CD14-positive monocyte (primary cell): ENCODE results near the gene ACOD1. TPM values are rescaled to one million over a fixed set of nuclear protein-coding genes. Genes with fewer than 3 reads are reported as not detected.

Experiments used
- DNase-seq, 3 donors: peaks; one replicate each; pipeline ENCODE4 v3.0.0-alpha.2; 2011 to 2022
- H2AFZ ChIP-seq: 2 replicates; pipeline ENCODE4 v1.6.0; 2012; ENCODE audit warnings: mild to moderate bottlenecking, low read depth, low read length, inconsistent platforms; ENCODE audit not compliant: insufficient read depth, poor library complexity, severe bottlenecking
- H3K27ac ChIP-seq, 2 donors: 1 replicate in 1 of 2; 2 replicates in 1 of 2; pipeline ENCODE4 v1.5.1; 2012 to 2013; ENCODE audit warnings: low read length in 2 of 2, control low read depth in 1 of 2, inconsistent platforms in 1 of 2, low read depth in 1 of 2, mild to moderate bottlenecking in 1 of 2
- H3K27me3 ChIP-seq, 2 donors: one replicate each; pipeline versions ENCODE4 v1.6.0 to v1.6.1; 2011 to 2013; ENCODE audit warnings: low read length in 2 of 2; ENCODE audit not compliant: control insufficient read depth in 2 of 2, insufficient read depth in 2 of 2
- H3K36me3 ChIP-seq, 2 donors: replicated peaks in 1 of 2; 1 replicate in 1 of 2; 2 replicates in 1 of 2; pipeline versions ENCODE4 v1.5.1 to v1.6.1; 2012 to 2013; ENCODE audit warnings: low read length in 2 of 2, control low read depth in 1 of 2, inconsistent platforms in 1 of 2, mild to moderate bottlenecking in 1 of 2; ENCODE audit not compliant: insufficient read depth in 2 of 2, control insufficient read depth in 1 of 2
- H3K4me1 ChIP-seq, 2 donors: 1 replicate in 1 of 2; 2 replicates in 1 of 2; pipeline versions ENCODE4 v1.5.1 to v1.6.1; 2012 to 2013; ENCODE audit warnings: low read length in 2 of 2, control low read depth in 1 of 2, inconsistent platforms in 1 of 2, mild to moderate bottlenecking in 1 of 2, moderate library complexity in 1 of 2; ENCODE audit not compliant: insufficient read depth in 2 of 2, control insufficient read depth in 1 of 2
- H3K4me2 ChIP-seq: replicated peaks from 2 replicates; pipeline ENCODE3; 2012; ENCODE audit warnings: low read length, moderate library complexity, mild to moderate bottlenecking; ENCODE audit not compliant: poor library complexity, severe bottlenecking; ENCODE audit errors: extremely low read depth
- H3K4me3 ChIP-seq, 3 experiments: fragments of 200-600 bp in 1 of 3; sonication (generic) in 1 of 3; replicated peaks in 1 of 3; 1 replicate in 2 of 3; 2 replicates in 1 of 3; pipeline ENCODE4 v1.5.1; 2011 to 2013; ENCODE audit warnings: low read length in 3 of 3, mild to moderate bottlenecking in 3 of 3, control low read depth in 2 of 3, low read depth in 2 of 3, inconsistent platforms in 1 of 3, moderate library complexity in 1 of 3
- H3K79me2 ChIP-seq: 2 replicates; pipeline ENCODE4 v1.6.0; 2012; ENCODE audit warnings: mild to moderate bottlenecking, control low read depth, inconsistent platforms, low read length, moderate library complexity; ENCODE audit not compliant: insufficient read depth
- H3K9ac ChIP-seq: 2 replicates; pipeline ENCODE4 v1.6.0; 2017; ENCODE audit warnings: low read length, mild to moderate bottlenecking; ENCODE audit not compliant: insufficient read depth, poor library complexity, severe bottlenecking
- H3K9me3 ChIP-seq, 2 donors: replicated peaks in 1 of 2; 1 replicate in 1 of 2; 2 replicates in 1 of 2; pipeline versions ENCODE4 v1.5.1 to v1.6.1; 2012 to 2013; ENCODE audit warnings: low read length in 2 of 2, control low read depth in 1 of 2; ENCODE audit not compliant: control insufficient read depth in 1 of 2, insufficient read depth in 1 of 2
- H4K20me1 ChIP-seq: 2 replicates; pipeline ENCODE4 v1.6.0; 2012; ENCODE audit warnings: mild to moderate bottlenecking, low read length, control low read depth, moderate library complexity; ENCODE audit not compliant: insufficient read depth
- H3K27ac Mint-ChIP-seq, 7 donors: one replicate each; pipeline ENCODE4 v1.8.0; 2020; ENCODE audit warnings: mild to moderate bottlenecking in 7 of 7, mixed read lengths in 7 of 7, moderate library complexity in 6 of 7, inconsistent platforms in 2 of 7
- H3K27me3 Mint-ChIP-seq, 3 donors: one replicate each; pipeline ENCODE4 v1.8.0; 2021 to 2022; ENCODE audit warnings: low read depth in 3 of 3, mild to moderate bottlenecking in 3 of 3, mixed read lengths in 3 of 3, moderate library complexity in 3 of 3, inconsistent platforms in 1 of 3
- H3K36me3 Mint-ChIP-seq, 2 donors: one replicate each; pipeline ENCODE4 v1.8.0; 2020; ENCODE audit warnings: mixed read lengths in 2 of 2, inconsistent platforms in 1 of 2, mild to moderate bottlenecking in 1 of 2
- H3K4me1 Mint-ChIP-seq: one replicate; pipeline ENCODE4 v1.8.0; 2020; ENCODE audit warnings: mild to moderate bottlenecking, mixed read lengths
- H3K4me3 Mint-ChIP-seq, 2 donors: one replicate each; pipeline ENCODE4 v1.8.0; 2020; ENCODE audit warnings: mild to moderate bottlenecking in 2 of 2, mixed read lengths in 2 of 2, moderate library complexity in 1 of 2
- H3K9me3 Mint-ChIP-seq, 7 donors: one replicate each; pipeline ENCODE4 v1.8.0; 2020 to 2022; ENCODE audit warnings: mixed read lengths in 7 of 7, mild to moderate bottlenecking in 6 of 7, moderate library complexity in 6 of 7, inconsistent platforms in 2 of 7
- CTCF ChIP-seq: fragments of 200-600 bp; IDR thresholded peaks from one replicate; pipeline ENCODE4 v1.8.0; 2022; ENCODE audit warnings: antibody characterized with exemption, mild to moderate bottlenecking
- WGBS: methylation state at CpG from one replicate; pipeline ENCODE4 v1.1.5; 2013; ENCODE audit warnings: missing lambda C conversion rate; ENCODE audit not compliant: insufficient coverage; 5-methylcytosine and 5-hydroxymethylcytosine counted together
- intact Hi-C, 2 donors: fragments of 100-400 bp; cut with micrococcal nuclease; formaldehyde crosslinking; loops; one replicate each; pipeline versions ENCODE4 v1.15.0 to v1.15.1; 2023
- polyA plus RNA-seq, 3 donors: library from polyadenylated mRNA; depleted of rRNA in 1 of 3; unstranded in 2 of 3; stranded (reverse) in 1 of 3; fragments of 300-500 nt in 2 of 3; fragments of >200 nt in 1 of 3; fragmentation: Illumina TruSeq in 2 of 3; gene quantifications; 1 replicate in 2 of 3; 2 replicates in 1 of 3; pipeline ENCODE4 v1.2.3, GENCODE V29; 2012 to 2021

The ACOD1 gene
- polyA plus RNA-seq, 3 donors: 0.29 TPM; not detected in 2

- Histone ChIP-seq H3K4me2 (peak overlapping the region; percentile 95), H2AFZ (no peak overlapping the region), H3K9me3 (no peaks in the 10 kb centered on the region), H3K36me3 (peaks cover 11 to 33% of the 10 kb centered on the region in 2 donors), H3K27me3 (no peaks in the 10 kb centered on the region), H3K4me3 (no peak overlapping the region), H3K9ac (no peak overlapping the region), H3K27ac (no peak overlapping the region), H3K4me1 (peaks cover 14 to 17% of the 10 kb centered on the region in 2 donors), H4K20me1 (no peaks in the 10 kb centered on the region), H3K79me2 (peaks cover 37% of the 10 kb centered on the region)
- intact Hi-C loops: loop anchor here (5.0 kb wide), 2 partner anchors 106 to 111 kb away; partner anchors contain the start of gene KCTD12 (in 1 of the 2)
- Mint-ChIP-seq H3K4me3 (peak overlapping the region; percentile 96 to 99), H3K27me3 (peaks cover 0 to 7% (median 0%) of the 10 kb centered on the region in 3 donors), H3K4me1 (peaks cover 28% of the 10 kb centered on the region), H3K27ac (no peak overlapping the region), H3K9me3 (no peaks in the 10 kb centered on the region), H3K36me3 (peaks cover 22 to 30% of the 10 kb centered on the region in 2 donors)
- no CpG with 5 or more reads among the region's 5 CpGs for WGBS
- DNase-seq: no peak
- TF ChIP-seq CTCF: no peak
Observed at GRCh38 chr13:76993473-76993872, 45.2 kb downstream of the ACOD1 start.

GRCh38 chr13:76994281-76994680 is 46.0 kb downstream of the ACOD1 start:
- peaks cover 30 to 35% of the 10 kb centered on the region in 2 donors for H3K36me3 Mint-ChIP-seq
- no peak overlapping the region for H3K4me2 ChIP-seq
- H3K79me2 ChIP-seq: peaks cover 37% of the 10 kb centered on the region
- H3K27ac Mint-ChIP-seq: peak overlapping the region in 1 of 7 donors; percentile 30
- no peak overlapping the region for H2AFZ ChIP-seq
- intact Hi-C loops: loop anchor here (5.0 kb wide), 2 partner anchors 107 to 112 kb away; partner anchors contain the start of gene KCTD12 (in 1 of the 2)
- peaks cover 28% of the 10 kb centered on the region for H3K4me1 Mint-ChIP-seq
- H3K4me3 Mint-ChIP-seq: no peak overlapping the region
- no peaks in the 10 kb centered on the region for H3K9me3 ChIP-seq
- no peaks in the 10 kb centered on the region for H3K27me3 ChIP-seq
- no peak overlapping the region for H3K9ac ChIP-seq
- H4K20me1 ChIP-seq: no peaks in the 10 kb centered on the region
- peaks cover 14 to 17% of the 10 kb centered on the region in 2 donors for H3K4me1 ChIP-seq
- H3K27ac ChIP-seq: no peak overlapping the region
- no peaks in the 10 kb centered on the region for H3K9me3 Mint-ChIP-seq
- no peak for DNase-seq
- no peak for TF ChIP-seq CTCF
- no peak overlapping the region for H3K4me3 ChIP-seq
- peaks cover 12 to 41% of the 10 kb centered on the region in 2 donors for H3K36me3 ChIP-seq
- WGBS: 100% methylated on average over 2 of the region's 3 CpGs
- peaks cover 0 to 7% (median 0%) of the 10 kb centered on the region in 3 donors for H3K27me3 Mint-ChIP-seq
